ENCODE data around the gene KMO.

GRCh38 chr1:241591736-241592135 is 59.6 kb downstream of the KMO start:
- TF ChIP-seq CTCF (IDR thresholded peaks at IDR 0.05) (no peak), POLR2A (IDR thresholded peaks at IDR 0.05) (no peak)
